HK-2 (cell line): ENCODE data around the gene CLNS1A.
A peak's percentile ranks its signal among the peaks of the same experiment; 100 is the strongest.
"Not testable (repeated sequence)": the region's sequence is repeated elsewhere in the genome, so short reads cannot be mapped to it uniquely, and the experiment has no call there.

Experiments
- DNase-seq: peaks from one replicate; pipeline ENCODE4 v3.0.0-alpha.2; 2018; ENCODE audit not compliant: unreplicated experiment

Gene CLNS1A

GRCh38 chr11:77619576-77620198 lies 17.9 kb downstream of the CLNS1A start:
- DNase-seq: no peak

DNA sequence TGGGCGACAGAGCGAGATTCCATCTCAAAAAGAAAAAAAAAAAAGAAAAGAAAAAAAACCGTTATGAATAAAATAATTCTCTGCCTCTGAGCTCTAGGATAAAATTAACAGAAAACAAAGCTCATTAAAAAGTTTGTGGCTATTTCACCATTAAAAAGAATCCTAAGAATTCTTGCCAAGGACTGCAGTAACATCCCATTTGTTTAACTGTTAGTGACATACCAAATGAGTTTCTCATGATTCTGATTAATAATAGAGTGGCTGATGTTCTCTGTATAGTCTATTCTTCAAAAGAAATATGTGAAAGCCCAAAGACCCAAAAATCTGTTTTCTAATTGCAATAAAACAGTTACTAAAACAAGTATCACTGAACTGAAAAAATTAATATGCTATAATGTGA lies 19.7 kb downstream of the CLNS1A start:
- DNase-seq: no peak

DNA sequence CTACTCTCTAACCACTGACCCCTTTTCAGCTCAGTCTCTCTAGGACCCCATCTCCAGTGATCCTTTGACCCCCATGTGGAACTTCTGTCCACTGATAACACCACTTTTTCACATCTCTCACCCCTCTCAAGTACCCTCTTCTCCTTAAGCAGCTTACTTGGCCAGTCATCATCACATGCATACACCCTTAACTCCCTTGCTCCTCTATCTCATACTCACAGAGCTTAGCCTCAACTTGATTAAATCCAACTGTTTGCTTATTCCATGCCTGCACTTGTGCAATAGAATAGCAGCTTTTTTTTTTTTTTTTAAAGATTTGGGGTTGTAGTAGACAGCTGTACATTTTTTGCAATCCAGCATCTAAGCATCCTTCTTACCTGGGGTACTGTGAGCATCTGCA lies 25.7 kb downstream of the CLNS1A start:
- no peak for DNase-seq

DNA sequence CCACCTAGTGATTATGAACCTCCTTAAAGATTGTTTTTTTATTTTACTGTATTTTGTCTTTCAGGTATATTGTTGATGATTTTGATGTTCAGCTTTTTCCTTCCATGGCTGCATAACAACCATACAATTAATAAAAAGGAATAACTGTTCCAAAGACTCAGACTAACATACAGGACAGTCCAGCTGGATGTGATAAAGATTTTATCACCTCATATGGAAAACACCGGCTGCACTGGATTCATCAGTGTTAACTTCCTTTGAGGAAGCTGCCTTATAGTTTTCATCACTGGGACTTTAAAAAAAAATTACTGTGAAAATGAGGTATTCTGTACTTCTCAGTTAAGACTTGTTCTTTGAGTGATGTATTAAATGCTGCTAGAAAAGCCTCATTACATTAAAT lies 28.4 kb downstream of the CLNS1A start:
- no peak for DNase-seq

- DNase-seq: no peak
Measured at GRCh38 chr11:77604281-77604680, 33.3 kb downstream of the CLNS1A start.

- DNase-seq: no peak
Measured at GRCh38 chr11:77602381-77603088, 35.1 kb downstream of the CLNS1A start.

- no peak for DNase-seq
Measured at GRCh38 chr11:77598195-77598594, 39.4 kb downstream of the CLNS1A start.

DNA sequence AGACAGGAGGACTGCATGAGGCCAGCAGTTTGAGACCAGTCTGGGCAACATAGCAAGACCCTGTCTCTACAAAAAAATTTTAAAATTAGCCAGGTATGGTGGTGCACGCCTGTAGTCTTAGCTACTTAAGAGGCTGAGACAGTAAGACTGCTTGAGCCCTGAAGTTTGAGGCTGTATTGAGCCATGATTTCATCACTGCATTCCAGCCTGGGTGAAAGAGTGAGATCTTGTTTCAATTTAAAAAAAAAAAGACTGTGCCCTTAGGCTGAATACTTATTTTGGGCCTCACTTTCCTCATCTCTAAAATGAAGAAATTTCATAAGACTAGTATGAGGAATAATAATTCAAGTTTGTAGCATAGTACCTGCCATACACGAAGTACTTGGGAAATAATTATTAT lies 41.0 kb downstream of the CLNS1A start:
- no peak for DNase-seq

- no peak for DNase-seq
Measured at GRCh38 chr11:77593883-77594282, 43.7 kb downstream of the CLNS1A start.

DNA sequence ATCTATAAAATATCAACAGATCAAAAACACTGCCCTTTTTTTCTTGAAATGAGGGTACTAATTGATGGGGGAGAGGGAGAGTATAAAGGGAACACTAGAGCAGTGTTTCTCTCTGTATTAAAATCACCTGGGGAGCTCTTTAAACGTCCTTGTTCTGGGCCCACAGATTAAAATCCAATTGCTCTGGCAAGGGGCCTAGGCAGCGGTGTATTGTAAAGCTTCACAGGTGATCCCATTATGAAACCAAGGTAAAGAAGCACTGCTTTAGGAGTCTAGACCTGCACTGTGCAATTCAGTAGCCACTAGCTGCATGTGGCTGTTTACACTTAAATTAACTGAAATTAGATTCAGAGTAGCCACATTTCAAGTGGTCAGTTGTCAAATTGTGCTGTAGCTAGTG lies 44.9 kb downstream of the CLNS1A start:
- no peak for DNase-seq

DNA sequence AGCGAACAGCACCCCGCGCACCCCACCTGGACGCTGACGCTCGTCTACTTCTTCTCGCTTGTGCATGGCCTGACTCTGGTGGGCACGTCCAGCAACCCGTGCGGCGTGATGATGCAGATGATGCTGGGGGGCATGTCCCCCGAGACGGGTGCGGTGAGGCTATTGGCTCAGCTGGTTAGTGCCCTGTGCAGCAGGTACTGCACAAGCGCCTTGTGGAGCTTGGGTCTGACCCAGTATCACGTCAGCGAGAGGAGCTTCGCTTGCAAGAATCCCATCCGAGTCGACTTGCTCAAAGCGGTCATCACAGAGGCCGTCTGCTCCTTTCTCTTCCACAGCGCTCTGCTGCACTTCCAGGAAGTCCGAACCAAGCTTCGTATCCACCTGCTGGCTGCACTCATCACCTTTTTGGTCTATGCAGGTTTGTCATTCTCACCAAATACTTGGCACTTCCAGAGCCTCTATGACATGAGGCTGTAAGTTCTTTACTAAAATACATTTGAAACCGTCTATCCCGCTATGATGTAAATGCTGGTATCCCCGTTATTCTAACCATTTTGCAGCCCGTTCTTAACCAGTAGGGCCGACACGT lies 47.3 kb downstream of the CLNS1A start:
- DNase-seq: no peak

DNA sequence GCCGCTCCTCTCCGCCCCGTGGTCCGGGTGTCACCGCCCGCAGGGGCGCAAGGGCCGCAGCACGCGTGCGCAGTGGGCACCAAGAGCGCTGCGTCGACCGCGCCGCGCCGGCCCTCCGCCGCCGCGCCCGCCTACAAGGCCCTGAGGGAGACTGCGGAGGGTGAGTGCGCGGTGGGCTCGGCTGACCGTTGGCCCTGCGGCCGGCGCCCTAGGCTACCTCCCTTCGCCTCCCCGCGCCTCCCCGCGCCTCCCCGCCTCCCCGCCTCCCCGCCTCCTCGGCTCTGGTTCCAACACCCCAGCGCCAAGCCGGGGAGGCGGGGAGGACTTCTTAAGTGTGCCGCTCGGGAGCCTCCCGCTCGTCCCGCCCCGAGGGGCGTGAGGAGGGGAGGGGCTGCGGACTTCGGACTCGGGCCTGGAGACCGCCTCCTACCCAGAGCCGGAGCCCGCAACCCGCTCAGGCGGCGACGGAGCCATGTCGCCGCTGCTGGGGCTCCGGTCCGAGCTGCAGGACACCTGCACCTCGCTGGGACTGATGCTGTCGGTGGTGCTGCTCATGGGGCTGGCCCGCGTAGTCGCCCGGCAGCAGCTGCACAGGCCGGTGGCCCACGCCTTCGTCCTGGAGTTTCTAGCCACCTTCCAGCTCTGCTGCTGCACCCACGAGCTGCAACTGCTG lies 47.9 kb downstream of the CLNS1A start, which contains the start of gene AQP11:
Gene AQP11 (plus strand): TSS at position 433 of the 673 bp plus-strand sequence. CDS start 40 bp downstream, at position 473.
- DNase-seq: peak; percentile 77

DNA sequence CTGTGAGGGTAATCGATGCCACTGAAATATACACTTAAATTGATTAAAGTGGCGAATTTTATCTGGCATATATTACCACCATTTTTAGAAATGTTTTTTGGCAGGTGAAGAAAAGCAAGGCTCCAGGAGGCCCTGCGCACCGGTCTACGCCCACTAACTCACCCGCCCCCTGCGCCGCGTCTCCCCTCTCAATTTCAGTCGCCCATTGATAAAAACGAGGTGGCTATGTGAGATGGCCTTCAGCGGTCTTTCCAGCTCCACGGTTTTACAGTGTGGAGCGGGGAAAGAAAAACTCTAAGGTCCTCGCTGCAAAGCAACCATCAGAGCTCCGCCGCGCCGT lies 48.4 kb downstream of the CLNS1A start:
- no peak for DNase-seq

- DNase-seq: no peak
Measured at GRCh38 chr11:77580712-77581337, 56.8 kb downstream of the CLNS1A start.

DNA sequence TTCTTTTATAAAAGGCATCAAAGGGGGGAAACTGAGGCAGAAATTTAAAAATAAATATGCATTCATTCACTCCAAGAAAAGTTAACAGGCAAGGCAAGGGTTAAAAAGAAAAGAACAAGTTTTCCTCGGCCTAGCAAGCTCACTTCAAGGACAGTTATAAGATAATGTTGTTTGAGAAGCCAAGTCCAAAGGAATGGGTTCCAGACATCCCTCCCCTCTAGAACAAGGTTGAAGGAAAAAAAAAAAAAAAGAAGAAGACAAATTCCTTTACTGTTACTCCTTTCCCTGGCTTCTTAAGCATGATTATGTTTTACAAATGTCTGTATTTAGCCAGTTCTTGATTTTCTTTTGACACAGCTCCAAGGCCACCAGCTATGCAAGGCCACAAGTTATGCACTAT lies 62.2 kb downstream of the CLNS1A start:
- DNase-seq: not testable (repeated sequence)

DNA sequence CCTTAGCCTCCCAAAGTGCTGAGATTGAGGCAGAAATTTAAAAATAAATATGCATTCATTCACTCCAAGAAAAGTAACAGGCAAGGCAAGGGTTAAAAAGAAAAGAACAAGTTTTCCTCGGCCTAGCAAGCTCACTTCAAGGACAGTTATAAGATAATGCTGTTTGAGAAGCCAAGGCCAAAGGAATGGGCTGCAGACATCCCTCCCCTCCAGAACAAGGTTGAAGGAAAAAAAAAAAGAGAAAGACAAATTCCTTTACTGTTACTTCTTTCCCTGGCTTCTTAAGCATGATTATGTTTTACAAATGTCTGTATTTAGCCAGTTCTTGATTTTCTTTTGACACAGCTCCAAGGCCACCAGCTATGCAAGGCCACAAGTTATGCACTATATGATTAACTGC lies 66.7 kb downstream of the CLNS1A start:
- DNase-seq: not testable (repeated sequence)

GRCh38 chr11:77569676-77570070 lies 67.9 kb downstream of the CLNS1A start:
- no peak for DNase-seq

DNA sequence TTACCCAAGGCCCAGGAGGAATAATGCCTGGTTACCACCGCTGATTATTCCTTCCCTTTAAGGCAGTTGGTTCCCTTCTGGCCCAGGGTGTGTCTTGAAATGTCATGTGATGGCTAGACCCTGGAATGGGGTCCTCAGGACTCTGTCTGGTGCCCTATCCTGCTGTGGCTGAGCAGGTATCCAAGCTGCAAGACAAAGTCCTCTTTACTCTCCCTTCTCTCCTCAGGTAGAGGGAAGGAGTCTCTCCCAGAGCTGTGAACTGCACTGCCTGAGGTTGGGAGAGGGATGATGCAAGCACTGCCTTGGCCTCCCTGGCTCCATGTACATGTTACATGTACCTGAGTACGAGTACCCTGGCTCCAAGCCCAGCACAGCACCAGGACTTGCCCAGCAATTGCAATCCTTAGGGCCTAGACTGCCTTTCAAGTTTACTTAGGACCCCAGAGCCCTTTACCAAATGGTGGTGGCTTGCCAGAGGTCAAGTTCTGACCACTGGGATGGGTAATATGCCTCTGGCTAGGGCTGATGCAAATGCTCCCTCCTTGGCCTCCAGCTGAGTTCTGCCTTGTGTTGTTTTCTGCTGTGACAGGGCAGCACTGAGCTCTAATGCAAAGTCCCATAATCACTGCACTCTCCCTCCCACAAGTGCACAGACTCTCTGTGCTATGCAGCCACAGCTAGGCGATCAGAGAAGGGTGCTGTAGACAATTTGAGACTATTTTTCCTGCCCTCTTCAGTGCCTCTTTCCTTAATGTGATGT lies 68.5 kb downstream of the CLNS1A start:
- DNase-seq: no peak

- no peak for DNase-seq
Measured at GRCh38 chr11:77568306-77568705, 69.3 kb downstream of the CLNS1A start.
